Left renal pelvis (tissue), 4 donors: ENCODE results near the gene RAC2. TPM values are rescaled to one million over a fixed set of nuclear protein-coding genes. Genes with fewer than 3 reads are reported as not detected.

Source experiments
- DNase-seq, 4 donors: peaks; one replicate each; pipeline ENCODE4 v3.0.0-alpha.2; 2013; ENCODE audit warnings: low read depth in 4 of 4, low spot score in 3 of 4
- polyA plus RNA-seq, 4 donors: library from polyadenylated mRNA; unstranded; fragments of 120-200 nt; gene quantifications; one replicate each; pipeline ENCODE4 v1.2.1, GENCODE V29; 2013; ENCODE audit not compliant: insufficient read length in 4 of 4

The RAC2 gene
- polyA plus RNA-seq, 4 donors: 6.2 to 13.6 (median 8.1) TPM

DNA sequence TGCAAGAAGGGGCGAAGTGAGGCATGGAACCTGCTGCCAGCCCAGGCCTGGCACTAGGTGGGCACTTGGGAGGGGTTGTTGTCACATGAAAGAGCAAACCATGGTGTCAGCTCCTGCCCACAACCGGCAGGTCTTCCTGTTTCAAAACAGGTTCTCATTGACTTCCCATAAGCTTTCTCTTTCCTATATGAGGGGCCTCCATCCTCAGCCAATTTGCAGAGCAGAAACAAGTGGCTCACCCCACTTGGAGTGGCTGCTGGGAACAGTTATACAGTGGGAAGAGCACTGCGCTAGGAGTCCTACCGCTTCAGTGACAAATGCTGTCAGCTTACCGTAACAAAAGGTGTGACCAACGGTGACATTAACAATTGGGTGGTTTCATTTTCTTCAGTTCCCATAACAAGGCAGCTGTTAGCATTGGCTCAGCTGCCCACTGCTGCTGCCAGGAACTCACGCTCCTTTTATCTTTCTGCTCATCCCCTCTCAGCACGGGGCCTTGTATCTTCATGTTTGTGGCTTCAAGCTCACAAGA is 21.6 kb downstream of the RAC2 start:
- no peak for DNase-seq

DNA sequence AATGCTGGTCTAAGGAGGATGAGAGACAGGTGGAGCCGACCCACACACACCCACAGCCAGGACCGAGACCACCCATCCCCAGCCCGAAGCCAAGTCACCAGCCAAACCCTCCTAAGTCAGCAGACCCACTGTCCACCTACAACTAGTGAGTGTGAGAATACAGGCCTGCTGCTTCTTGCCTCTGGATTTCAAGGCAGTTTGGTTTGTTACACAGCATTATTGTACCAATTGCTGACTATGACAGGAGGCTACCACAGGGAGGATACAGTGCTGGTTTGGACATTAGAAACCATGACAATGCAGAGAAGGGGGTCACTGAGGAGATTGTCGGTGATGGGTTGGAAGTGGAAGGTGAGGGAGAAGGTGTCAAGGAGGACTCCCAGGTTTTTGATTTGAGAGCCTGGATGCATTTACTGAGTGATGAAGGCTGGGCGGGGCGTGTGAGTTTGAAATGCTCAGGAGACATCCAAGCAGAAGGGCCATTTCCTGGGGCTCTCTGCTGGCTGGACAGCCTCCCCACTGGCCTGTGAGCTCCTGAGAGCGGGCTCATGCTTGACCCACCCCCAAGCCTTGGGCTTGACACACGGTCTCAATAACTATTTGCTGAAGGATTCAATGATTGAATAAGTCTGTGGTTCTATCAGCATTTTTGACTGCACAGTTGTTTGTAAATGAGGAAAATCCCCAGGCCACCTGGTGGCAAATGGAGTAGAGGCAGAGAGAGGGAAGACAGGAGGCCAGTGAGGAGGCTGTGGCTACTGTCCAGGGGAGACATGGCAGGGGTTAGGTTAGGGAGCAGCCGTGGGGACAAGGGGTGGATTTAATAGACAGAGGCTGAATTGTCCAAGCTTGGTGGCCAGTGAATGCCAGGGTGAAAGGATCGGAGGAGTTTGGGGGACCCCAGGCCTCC is 22.4 kb downstream of the RAC2 start:
- DNase-seq: no peak

DNA sequence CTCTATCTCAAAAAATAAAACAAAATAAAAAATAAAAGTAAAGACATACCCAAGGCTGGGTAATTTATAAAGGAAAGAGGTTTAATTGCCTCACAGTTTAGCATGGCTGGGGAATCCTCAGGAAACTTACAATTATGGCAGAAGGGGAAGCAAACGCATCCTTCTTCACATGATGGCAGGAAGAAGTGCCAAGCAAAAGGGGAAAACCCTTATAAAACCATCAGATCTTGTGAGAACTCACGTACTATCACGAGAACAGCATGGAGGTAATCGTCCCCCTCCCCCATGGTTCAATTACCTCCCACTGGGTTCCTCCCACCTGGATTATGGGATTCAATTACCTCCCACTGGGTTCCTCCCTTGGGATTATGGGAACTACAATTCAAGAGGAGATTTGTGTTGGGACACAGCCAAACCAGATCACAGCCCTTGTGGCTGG is 23.5 kb downstream of the RAC2 start:
- DNase-seq: no peak

DNA sequence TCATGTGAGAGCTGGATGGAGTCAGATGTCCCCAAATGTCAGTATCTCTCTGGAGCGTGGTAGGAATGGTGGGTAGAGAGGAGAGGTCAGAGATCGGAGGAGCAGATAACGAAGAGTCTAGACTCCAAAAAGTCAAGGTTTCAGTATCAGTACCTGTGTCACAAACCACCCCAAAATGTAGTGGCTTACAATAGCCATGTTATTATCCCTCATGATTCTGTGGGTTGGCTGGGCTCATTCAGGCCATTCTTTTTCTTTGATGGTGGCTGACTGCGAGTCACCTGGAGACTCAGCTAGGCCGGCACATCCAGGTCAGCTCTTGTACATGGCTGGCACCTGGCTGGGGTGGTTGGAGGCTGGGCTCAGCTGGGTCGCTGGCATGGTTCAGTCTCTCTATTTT is 24.5 kb downstream of the RAC2 start:
- no peak for DNase-seq

DNA sequence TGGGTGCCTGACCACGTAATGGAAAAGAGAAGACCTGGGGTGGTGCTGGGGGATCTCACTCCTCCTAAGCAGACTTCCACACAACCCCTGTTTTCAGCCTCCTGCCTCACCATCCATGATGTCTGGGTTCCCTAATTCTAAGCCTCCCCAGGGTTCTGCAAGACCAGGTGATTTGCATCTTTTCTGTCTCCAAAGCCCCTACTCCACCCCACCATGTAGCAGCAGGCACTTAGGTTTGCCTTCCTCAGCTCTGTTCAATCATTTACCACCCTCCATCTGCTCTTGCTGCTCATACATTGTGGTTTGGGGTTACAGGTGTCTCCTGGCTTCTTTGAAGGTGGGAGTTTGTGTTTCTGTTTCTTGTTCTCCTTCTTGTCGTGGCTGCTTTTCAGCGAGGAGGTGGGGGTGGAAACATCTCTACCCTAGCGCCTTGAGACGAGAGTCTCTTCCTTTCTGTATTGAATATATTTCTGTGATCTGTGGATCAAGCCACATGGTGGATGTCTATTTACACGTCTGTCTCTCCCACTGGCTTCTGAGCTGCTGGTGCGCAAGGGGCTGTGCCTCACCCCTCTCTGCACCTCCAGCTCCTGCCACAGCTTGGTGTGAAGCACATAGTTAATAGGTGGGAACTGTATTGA is 25.2 kb downstream of the RAC2 start:
- no peak for DNase-seq

DNA sequence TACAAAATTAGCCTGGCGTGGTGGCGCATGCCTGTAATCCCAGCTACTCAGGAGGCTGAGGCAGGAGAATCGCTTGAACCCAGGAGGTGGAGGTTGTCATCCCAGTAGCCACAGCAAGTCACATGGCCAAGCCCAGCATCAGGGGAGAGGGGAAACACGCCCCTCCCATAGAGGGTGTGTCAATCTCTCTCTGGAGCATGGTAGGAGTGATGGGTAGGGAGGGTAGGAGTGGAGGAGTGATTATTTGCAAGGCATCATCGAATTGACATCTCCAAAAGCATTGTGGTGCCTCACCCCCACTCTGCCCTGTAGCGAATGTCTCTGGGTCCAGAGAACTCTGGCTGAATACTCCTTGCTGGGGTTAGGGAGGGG is 25.7 kb downstream of the RAC2 start:
- no peak for DNase-seq

DNA sequence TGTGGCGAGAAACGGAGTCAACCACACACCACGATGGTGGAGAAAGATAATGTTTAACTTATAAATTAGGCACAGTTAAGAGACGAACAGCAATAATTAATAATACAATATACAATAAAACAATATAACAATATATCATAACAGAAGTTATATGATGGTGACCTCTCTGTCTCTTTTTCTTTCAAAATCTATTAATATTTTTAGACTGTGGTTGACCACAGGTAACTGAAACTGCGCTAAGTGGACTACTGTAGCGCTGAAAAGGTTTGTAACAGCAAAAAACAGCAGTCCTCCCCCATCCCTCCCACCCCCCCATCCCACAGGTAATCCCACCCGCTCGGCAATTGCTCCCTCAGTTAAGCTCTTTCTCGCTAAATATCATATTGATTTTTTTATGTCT is 28.2 kb downstream of the RAC2 start:
- no peak for DNase-seq

DNA sequence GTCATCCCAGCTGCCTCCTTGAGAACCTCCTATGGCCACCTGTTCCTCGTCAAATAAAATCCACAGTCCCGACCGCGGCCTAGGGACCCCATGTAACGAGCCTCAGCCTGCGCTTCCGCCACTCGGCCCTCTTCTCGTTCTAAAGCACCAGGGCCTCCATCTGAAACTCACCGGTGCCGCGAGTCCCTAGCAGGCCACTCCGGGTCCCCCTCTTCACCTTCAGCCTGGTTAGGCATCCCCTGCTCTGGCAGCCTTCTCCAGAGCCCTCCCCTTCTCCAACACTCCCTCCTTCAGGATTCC is 29.4 kb downstream of the RAC2 start:
- no peak for DNase-seq

DNA sequence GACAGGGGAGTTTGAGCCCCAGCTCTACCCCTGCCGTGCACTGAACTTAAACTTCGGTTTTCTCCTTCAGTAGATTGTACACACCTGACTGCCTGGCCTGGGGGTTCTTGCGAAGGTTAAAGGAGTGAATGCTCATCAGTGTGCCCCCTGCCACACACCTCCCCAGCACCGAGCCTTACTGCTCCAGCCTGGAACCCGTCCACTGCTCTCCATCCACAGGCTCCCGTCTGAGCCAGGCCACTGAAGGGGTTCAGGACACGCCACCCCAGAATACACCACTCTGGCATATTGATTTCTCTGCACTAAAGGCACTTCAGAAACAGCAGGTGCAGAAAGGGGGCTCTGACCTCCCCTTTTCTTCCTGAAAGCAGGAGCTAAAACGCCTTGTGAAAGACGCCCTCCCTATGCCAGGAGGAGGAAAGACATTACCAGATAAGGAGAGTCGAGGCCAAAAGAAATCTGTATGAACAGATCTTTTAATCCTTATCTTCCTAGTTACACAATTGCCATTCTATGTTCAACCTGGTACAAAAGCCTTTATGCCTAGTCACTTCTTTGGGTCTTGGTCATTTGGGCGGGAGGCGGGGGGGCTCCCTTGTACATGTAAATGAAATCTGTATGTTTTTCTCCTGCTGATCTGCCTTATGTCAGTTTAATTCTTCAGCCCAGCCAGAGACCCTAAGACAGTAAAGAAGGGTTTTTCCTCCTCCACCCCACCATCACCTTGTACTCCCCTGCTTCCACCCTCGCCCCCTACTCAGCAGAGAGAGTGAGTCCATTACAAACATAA is 29.9 kb downstream of the RAC2 start:
- DNase-seq: no peak

DNA sequence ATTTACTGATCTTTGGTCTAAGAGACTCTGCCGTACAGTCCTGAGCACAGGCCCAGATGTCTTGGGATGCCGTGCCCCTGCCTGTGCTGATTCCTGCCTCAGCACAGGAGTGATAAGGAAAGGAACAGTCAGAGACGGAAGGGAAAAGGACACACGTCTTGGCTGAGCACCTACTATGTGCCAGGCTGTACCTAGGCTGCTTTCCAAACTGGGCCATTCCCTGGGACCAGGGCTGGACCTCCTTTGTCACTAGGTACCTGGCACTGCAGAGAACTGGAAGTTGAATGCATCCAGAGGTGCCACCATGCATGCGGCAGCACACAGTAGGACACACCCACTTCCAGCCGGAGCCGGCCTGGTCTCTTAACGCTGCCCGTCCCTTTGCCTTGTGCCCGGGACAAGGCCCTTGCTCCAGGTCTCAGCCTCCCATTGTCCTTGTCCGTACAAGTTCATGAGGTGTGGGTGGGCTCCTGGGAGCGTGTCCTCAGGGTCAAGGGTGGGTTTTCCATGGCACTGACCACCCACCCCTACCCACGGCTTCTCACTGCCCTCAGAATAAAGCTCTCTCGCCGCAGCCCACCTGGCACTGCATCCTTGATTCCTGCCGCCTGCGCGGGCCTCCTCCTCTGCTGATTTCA is 30.7 kb downstream of the RAC2 start:
- no peak for DNase-seq

DNA sequence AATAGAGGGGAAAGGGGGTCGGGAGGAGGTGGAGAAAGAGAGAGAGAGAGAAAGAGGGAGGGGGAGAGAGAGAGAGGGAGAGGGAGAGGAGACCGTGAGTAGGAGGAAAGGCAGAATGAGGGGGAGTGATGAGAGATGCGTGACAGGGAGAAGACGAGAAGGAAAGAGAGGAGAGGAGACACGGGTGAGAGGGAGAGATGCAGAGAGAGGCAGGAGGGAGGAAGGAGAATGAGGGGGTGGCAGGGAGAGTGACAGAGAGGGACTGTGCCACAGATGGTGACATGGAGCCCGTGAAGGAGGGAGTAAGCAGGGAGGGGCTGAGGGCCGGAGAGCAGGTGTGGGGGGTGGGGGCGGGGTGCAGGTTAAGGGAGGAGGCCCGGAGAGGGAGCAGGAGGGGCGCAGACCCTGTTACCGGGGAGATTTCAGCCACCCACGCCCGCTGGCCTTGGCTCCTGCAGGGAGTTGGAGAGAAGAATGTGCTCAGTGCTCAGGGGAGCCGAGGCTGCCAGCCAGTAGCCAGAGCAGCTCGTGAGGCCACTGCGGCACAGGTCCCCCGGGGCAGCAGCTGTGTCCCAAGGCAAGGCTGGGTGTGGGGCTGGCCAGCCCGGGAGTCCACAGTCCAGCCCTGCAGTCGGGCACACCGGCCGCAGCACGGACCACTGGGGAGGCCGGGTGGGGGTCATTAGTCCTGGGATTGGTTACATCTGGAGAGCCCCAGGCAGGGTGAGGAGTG is 31.7 kb downstream of the RAC2 start, which contains the start of gene SSTR3:
SSTR3 (minus strand) TSS at position 304 of the 733 bp plus-strand sequence. CDS start 4,674 bp downstream, outside the sequence.
- no peak for DNase-seq

DNA sequence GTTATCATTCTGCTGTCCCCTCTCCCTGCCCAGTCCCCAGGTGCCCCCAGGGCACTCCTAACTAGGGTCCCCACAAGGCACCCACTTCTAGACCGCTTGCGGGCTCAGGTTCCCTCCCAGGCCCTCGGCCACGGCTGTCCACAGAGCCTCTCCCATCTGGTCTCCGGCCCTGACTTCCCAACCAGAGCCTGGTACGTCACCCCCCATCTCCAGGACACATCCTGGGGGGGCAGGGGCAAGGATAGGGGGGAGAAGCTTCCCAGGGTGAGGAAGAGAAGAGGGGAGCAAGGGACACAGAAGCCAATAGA is 32.2 kb downstream of the RAC2 start:
- no peak for DNase-seq

DNA sequence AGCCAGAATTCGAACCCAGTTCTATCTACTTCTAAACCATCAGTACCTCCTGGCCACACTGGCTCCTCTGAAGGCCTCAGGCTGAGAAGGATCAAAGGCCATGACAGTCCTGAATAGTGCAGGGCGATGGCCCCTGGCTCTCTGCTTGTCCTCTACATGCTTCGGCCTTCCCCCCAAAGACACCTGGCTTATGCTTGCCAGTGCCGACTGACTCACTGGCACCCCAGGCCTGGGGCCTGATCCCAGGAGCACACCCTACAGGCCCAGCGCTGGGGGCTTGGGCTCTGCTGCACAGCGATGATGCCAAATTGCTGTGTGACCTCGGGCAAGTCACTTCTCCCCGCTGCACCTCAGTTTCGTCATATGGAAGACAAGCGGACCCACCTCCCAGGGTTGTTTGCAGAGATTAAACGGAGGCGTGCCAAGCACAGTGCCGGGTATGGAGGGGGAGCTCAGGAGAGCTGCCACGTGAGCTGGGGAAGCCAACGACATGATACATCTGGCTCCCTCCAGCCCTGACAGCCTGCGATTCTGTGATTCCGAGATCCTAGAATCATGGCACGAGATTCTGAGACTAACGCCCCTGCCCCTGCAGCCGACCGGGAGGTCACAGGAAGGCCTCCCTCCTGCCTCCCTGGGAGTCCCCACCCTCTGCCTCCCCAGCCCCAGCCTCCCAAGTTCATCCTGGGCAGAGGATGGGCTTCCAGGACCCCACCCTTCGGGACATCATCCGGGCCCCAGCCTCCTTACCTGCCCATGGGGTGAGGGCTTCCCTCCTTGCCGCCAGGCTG is 32.8 kb downstream of the RAC2 start:
- DNase-seq: no peak

DNA sequence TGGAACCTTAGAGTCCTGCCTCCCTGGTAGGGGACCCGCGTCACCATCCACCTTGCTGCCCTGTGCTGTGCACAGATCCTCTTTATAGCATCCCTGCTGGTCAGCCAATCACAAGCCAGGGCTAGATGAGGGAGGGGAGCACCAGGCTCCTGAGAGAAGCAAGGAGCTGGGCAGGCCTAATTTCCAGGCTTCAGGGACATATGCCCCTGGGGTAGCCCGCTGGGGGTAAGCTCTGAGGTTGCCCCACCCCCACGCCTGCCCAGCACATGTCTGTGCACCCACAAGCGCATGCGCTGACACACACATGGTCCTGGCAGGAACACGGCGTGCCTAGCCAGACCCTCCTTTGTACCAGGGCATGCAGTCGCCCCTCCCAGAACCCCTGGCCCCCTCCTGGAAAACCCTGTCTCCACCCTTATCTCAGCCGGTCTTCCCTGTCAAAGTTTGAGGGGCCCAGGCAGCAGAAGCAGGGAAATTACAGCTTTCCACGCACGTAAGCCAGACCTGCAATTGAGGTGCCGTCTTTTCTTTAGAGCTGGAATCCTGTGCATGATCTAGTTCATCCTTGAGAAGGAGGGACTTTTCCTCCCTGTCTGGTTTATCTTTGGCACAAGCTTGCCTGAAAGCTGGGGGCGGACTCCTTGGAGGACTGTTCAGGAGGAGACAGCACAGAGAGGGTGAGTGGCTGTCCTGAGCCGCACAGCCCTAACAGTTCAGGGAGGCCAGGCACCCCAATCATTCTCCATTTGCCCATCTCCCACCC is 33.8 kb downstream of the RAC2 start:
- no peak for DNase-seq

DNA sequence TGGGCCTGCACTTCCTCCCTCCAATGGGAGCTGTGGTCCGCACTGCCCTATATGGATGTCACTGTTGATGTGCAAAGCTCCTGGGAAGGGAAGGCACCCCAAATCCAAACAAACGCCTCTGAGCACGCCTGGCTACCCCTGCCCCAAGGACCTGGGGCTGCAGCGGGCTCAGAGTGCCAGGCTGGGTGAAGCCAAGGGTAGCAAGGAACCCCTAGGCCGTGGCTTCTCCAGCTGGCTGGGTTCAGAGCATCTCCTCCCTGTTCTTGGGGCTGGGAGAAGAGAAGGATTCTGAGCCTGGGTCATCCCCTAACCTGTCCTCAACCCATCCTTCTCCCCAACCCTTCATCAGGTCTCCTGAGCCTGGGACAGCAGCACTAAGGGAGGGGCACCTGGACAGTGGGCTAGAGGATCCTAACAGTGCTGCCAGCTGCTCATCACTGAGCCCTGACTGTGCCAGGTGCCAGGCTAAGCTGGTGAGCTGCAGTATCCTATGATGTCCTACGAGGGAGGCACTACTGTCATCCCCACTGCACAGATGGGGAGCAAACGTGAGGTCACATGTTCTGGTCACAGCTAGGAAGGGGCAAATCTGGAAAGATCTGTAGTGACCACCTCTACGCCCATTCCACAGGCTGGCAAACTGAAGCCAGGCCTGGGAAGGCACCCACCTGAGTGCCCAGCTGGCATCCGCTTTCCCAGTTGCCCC is 34.8 kb downstream of the RAC2 start:
- DNase-seq: no peak

DNA sequence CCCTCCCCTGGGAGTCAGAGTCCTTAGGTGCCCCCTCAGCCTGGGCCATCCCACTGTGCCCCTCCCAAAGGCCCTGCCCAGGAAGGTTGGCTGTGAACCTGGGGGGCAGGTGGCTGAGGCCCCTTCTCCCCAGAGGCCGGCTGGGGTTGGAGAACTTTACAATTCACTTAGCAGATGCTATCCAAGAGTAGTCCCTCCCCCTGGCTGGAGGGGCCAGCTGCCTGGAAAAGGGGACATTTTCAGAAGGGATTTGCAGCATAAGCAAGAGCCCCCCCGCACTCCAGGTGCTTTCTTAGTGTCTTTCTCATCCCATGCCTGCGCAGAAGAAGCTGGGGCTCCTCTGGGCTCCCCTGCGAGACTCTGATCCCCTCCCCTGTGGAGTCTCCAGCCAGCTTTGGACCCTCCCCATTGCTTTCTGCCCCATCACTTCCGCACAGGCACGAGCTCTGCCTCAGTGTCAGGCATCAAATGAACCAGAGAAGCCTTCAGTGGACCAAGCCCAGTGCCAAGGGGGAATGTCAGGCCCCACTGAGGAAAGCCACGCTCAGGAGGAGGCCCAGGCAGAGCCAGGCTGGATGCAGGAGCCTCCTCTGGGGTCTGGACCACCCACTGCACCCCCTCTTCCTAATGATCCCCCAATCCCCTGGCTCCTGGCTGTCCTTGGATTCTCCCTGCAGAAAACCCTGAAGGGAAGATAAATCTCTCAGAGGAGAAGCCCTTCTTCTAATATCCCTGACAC is 35.5 kb downstream of the RAC2 start:
- DNase-seq: no peak

DNA sequence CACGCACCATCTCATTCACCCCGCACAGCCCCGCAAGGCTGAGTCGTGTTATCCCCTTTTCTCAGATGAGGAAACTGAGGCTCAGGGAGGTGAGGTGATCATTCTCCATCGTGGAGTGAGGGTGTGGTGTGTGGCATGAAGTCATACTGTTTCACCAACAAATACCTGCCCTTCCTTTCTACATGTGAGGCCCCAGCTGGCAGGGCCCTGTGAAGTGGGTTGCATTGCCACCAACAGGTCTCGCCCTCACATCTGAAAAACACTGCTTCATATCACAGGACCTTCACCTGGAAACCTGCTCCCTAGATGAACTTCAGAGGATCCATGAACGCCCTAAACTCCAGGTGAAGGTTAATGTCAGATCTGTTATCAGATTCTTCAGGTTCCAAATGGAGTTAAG is 36.1 kb downstream of the RAC2 start:
- no peak for DNase-seq
